Esophagus muscularis mucosa (tissue), 4 donors: ENCODE results near the gene ZNF594. TPM values are rescaled to one million over a fixed set of nuclear protein-coding genes. Genes with fewer than 3 reads are reported as not detected.

Experiments used
- DNase-seq: peaks from one replicate; pipeline ENCODE4 v3.0.0-alpha.2; 2017; ENCODE audit errors: extremely low spot score
- H3K27ac ChIP-seq, 4 donors: fragments of 200-600 bp; sonication (generic); replicated peaks in 1 of 4; 1 replicate in 3 of 4; 2 replicates in 1 of 4; pipeline ENCODE4 v1.5.1; 2016 to 2019; ENCODE audit warnings: mild to moderate bottlenecking in 1 of 4
- H3K27me3 ChIP-seq, 4 donors: fragments of 200-600 bp; sonication (generic); one replicate each; pipeline versions ENCODE4 v1.5.1 to v1.6.0; 2016 to 2019
- H3K36me3 ChIP-seq, 4 donors: fragments of 200-600 bp; sonication (generic); one replicate each; pipeline ENCODE4 v1.5.1; 2016 to 2019
- H3K4me1 ChIP-seq, 4 donors: fragments of 200-600 bp; sonication (generic); one replicate each; pipeline ENCODE4 v1.5.1; 2016 to 2019
- H3K4me3 ChIP-seq, 4 donors: fragments of 200-600 bp; sonication (generic); 1 replicate in 2 of 4; 2 replicates in 2 of 4; pipeline ENCODE4 v1.5.1; 2016 to 2019; ENCODE audit warnings: mild to moderate bottlenecking in 4 of 4, moderate library complexity in 1 of 4
- H3K9me3 ChIP-seq, 4 donors: fragments of 200-600 bp; sonication (generic); 1 replicate in 3 of 4; 2 replicates in 1 of 4; pipeline ENCODE4 v1.5.1; 2016 to 2019
- EP300 ChIP-seq: sonication (generic); formaldehyde crosslinking; IDR thresholded peaks from one replicate; pipeline ENCODE4 v1.6.1; 2017; ENCODE audit warnings: antibody characterized with exemption
- POLR2A ChIP-seq: fragments of 450-650 bp; IDR thresholded peaks from one replicate; pipeline ENCODE4 v1.6.1; 2017; ENCODE audit warnings: antibody characterized with exemption, moderate library complexity, mild to moderate bottlenecking, low read depth
- POLR2AphosphoS5 ChIP-seq, 2 donors: sonication (generic); formaldehyde crosslinking; IDR thresholded peaks; one replicate each; pipeline ENCODE4 v1.6.1; 2017; ENCODE audit warnings: antibody characterized with exemption in 2 of 2
- WGBS: methylation state at CpG from one replicate; pipeline ENCODE4 v1.1.5; 2018; 5-methylcytosine and 5-hydroxymethylcytosine counted together
- intact Hi-C: fragments of 100-400 bp; cut with DNase I; formaldehyde crosslinking; loops from one replicate; pipeline ENCODE4 v1.15.1; 2023
- total RNA-seq, 4 donors: library from RNA; depleted of rRNA; stranded (reverse); fragments of >200 nt; gene quantifications; one replicate each; pipeline versions ENCODE4 v1.1.0 to v1.2.1, GENCODE V29; 2016
- TF ChIP-seq, protein P1 (sequence below), 3 experiments: fragments of 200-600 bp in 2 of 3; fragments of 450-650 bp in 1 of 3; sonication (generic) in 2 of 3; IDR thresholded peaks; one replicate each; pipeline ENCODE4 v1.5.1; 2017 to 2019; ENCODE audit warnings: antibody characterized with exemption in 3 of 3, mild to moderate bottlenecking in 2 of 3, moderate library complexity in 1 of 3

The ZNF594 gene
- total RNA-seq, 4 donors from 2014 or later: 7.5 to 13.3 (median 9.6) TPM

DNA sequence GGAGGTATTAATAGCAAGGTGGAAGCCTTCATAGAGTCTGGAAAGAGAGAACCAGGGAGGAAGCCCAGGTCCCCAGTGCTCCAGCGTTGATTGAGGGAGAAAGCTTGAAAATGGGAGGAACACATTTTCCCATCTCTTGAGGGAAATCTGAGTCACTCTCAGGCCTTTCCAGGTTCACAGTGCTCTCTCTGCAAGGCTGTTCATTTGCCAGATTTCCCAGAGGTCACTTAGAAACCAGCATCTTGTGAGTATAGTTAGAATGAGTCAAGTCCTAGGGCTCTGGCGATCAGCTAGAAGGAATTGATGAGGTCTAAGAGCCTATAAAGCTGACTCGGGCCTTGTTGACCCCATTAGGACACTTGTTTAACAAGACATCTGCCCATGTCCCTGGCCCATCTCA is 17.7 kb upstream of the ZNF594 start:
- no peak for DNase-seq
- 95% methylated on average over 3 of the region's 3 CpGs for WGBS
- intact Hi-C loops: no loop called here
- TF ChIP-seq POLR2AphosphoS5 (IDR thresholded peaks at IDR 0.05) (no peak), EP300 (no peak), POLR2A (no peak)
- TF ChIP-seq, protein P1, sequence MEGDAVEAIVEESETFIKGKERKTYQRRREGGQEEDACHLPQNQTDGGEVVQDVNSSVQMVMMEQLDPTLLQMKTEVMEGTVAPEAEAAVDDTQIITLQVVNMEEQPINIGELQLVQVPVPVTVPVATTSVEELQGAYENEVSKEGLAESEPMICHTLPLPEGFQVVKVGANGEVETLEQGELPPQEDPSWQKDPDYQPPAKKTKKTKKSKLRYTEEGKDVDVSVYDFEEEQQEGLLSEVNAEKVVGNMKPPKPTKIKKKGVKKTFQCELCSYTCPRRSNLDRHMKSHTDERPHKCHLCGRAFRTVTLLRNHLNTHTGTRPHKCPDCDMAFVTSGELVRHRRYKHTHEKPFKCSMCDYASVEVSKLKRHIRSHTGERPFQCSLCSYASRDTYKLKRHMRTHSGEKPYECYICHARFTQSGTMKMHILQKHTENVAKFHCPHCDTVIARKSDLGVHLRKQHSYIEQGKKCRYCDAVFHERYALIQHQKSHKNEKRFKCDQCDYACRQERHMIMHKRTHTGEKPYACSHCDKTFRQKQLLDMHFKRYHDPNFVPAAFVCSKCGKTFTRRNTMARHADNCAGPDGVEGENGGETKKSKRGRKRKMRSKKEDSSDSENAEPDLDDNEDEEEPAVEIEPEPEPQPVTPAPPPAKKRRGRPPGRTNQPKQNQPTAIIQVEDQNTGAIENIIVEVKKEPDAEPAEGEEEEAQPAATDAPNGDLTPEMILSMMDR (IDR thresholded peaks at IDR 0.05): no peak
- Histone ChIP-seq H3K27ac (no peak overlapping the region), H3K27me3 (no peaks in the 10 kb centered on the region), H3K9me3 (no peaks in the 10 kb centered on the region), H3K36me3 (peaks cover 0 to 31% (median 10%) of the 10 kb centered on the region in 4 donors), H3K4me3 (no peak overlapping the region), H3K4me1 (no peaks in the 10 kb centered on the region)

- Histone ChIP-seq H3K4me1 (no peaks in the 10 kb centered on the region), H3K27me3 (no peaks in the 10 kb centered on the region), H3K27ac (no peak overlapping the region), H3K9me3 (no peaks in the 10 kb centered on the region), H3K4me3 (no peak overlapping the region), H3K36me3 (no peaks in the 10 kb centered on the region)
- intact Hi-C loops: no loop called here
- no peak for DNase-seq
- 93% methylated on average over 1 of the region's 1 CpG for WGBS
- TF ChIP-seq POLR2A: no peak
- no peak for TF ChIP-seq POLR2AphosphoS5 (IDR thresholded peaks at IDR 0.05)
- TF ChIP-seq, protein P1 (IDR thresholded peaks at IDR 0.05): no peak
- no peak for TF ChIP-seq EP300
Observed at GRCh38 chr17:5203908-5204294, 12.2 kb upstream of the ZNF594 start.

GRCh38 chr17:5203178-5203907 is 11.7 kb upstream of the ZNF594 start:
- 92% methylated on average over 10 of the region's 14 CpGs for WGBS
- Histone ChIP-seq H3K4me1 (no peaks in the 10 kb centered on the region), H3K4me3 (no peak overlapping the region), H3K27ac (no peak overlapping the region), H3K9me3 (no peaks in the 10 kb centered on the region), H3K27me3 (no peaks in the 10 kb centered on the region), H3K36me3 (no peaks in the 10 kb centered on the region)
- TF ChIP-seq, protein P1 (IDR thresholded peaks at IDR 0.05): no peak
- TF ChIP-seq EP300: no peak
- TF ChIP-seq POLR2A: no peak
- no peak for TF ChIP-seq POLR2AphosphoS5 (IDR thresholded peaks at IDR 0.05)
- intact Hi-C loops: no loop called here
- DNase-seq: no peak

- intact Hi-C loops: no loop called here
- TF ChIP-seq, protein P1 (IDR thresholded peaks at IDR 0.05): no peak
- TF ChIP-seq EP300: no peak
- no peak for TF ChIP-seq POLR2A
- TF ChIP-seq POLR2AphosphoS5 (IDR thresholded peaks at IDR 0.05): no peak
Observed at GRCh38 chr17:5201011-5201410, 9.3 kb upstream of the ZNF594 start.

DNA sequence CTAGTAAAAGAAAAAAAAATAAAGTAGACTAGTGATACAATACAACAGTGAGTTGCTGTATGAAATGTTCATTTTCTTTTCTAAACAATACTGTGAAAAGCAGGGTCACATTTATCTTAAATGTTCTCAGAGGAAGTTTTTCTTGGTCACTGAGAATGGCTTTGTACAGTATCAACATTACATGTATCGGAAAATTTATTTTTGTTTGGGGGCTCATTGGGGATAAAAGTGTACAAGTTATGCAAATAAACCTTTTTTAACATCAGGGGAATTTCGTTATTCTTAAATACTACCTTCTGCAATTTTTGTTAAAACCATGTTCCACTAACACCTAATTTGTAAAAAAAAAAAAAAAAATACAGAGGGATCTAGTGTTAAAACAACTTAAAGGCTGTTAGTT is 8.7 kb upstream of the ZNF594 start:
- Histone ChIP-seq H3K36me3 (peaks cover 0 to 4% (median 0%) of the 10 kb centered on the region in 4 donors), H3K4me1 (no peaks in the 10 kb centered on the region), H3K9me3 (no peaks in the 10 kb centered on the region), H3K27ac (no peak overlapping the region), H3K4me3 (no peak overlapping the region), H3K27me3 (no peaks in the 10 kb centered on the region)
- intact Hi-C loops: no loop called here
- DNase-seq: no peak
- WGBS: 73% methylated on average over 2 of the region's 2 CpGs
- TF ChIP-seq EP300 (no peak), POLR2AphosphoS5 (IDR thresholded peaks at IDR 0.05) (no peak), POLR2A (no peak)
- TF ChIP-seq, protein P1 (IDR thresholded peaks at IDR 0.05): no peak

More at GRCh38 chr17:5201011-5201410, 9.3 kb upstream of the ZNF594 start:
- H3K27ac ChIP-seq: no peak overlapping the region
- H3K9me3 ChIP-seq: no peaks in the 10 kb centered on the region
- no peaks in the 10 kb centered on the region for H3K4me1 ChIP-seq
- H3K36me3 ChIP-seq: no peaks in the 10 kb centered on the region
- no peak for DNase-seq
- no peaks in the 10 kb centered on the region for H3K27me3 ChIP-seq
- no peak overlapping the region for H3K4me3 ChIP-seq
- 94% methylated on average over 8 of the region's 8 CpGs for WGBS
